ENCODE measurements around the gene ABCA9. TPM values are rescaled to one million over a fixed set of nuclear protein-coding genes. Genes with fewer than 3 reads are reported as not detected.

The ABCA9 gene
- total RNA-seq, result not detected

- CTCF ChIA-PET, result no interaction called here
- POLR2A ChIA-PET, result no interaction called here
- Mint-ChIP-seq H3K4me1 (ENCODE audit: low read depth) (peaks cover 10% of the 10 kb centered on the region), H3K27me3 (peaks cover under 1% of the 10 kb centered on the region), H3K9me3 (peaks cover 8% of the 10 kb centered on the region), H3K27ac (no peak within 1 kb of the TSS), H3K36me3 (ENCODE audit: low read depth) (no peaks in the 10 kb centered on the region), H3K4me3 (no peak within 1 kb of the TSS)
- no peak for TF ChIP-seq CTCF (IDR thresholded peaks at IDR 0.05)
- no peak for ATAC-seq
- intact Hi-C loops (cut with micrococcal nuclease), result no loop called here
- DNase-seq, result no peak
Measured at GRCh38 chr17:69060822-69061221, at the start of gene ABCA9. ABCA9 (minus strand) TSS chr17:69060927; CDS start chr17:69051126, 9,801 bp downstream.

DNA sequence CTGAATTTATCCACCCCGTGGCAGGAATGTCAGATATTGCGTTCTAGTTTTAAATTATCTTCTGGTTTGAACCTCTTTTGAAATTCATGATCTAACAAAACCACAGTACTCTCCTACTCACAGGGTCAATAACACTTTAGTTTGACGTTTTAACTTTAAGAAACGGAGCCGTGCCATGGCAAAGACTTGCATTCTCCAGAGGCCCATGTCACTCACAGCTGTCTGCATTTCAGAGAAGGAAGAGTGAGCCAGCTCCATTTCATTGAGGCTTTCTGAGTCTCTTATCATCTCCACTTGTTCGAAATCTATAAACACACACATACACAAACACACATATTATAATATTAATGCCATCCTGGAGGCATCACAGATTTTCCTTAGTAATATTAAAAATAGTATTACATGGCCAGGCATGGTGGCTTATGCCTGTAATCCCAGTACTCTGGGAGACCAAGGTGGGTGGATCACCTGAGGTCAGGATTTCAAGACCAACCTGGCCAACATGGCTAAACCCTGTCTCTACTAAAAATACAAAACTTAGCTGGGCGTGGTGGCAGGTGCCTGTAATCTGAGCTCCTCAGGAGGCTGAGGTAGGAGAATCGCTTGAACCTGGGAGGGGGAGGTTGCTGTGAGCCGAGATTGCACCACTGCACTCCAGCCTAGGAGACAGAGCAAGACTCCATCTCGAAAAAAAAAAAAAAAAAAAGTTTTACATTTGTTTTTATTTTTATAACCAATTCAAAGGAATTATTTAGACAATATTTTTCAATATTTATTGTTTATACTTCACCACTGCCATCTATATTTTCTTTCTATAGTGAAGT, 45.4 kb upstream of the ABCA9 start:
- Mint-ChIP-seq H3K4me1 (ENCODE audit: low read depth) (no peaks in the 10 kb centered on the region), H3K4me3 (no peak overlapping the region), H3K9me3 (no peaks in the 10 kb centered on the region), H3K27me3 (no peaks in the 10 kb centered on the region), H3K27ac (no peak overlapping the region), H3K36me3 (ENCODE audit: low read depth) (no peaks in the 10 kb centered on the region)
- POLR2A ChIA-PET, result no interaction called here
- no peak for DNase-seq
- intact Hi-C loops (cut with micrococcal nuclease), result no loop called here
- no peak for ATAC-seq
- no peak for TF ChIP-seq CTCF (IDR thresholded peaks at IDR 0.05)
- CTCF ChIA-PET, result no interaction called here

GRCh38 chr17:69103557-69104233, 43.0 kb upstream of the ABCA9 start:
- intact Hi-C loops (cut with micrococcal nuclease), result no loop called here
- Mint-ChIP-seq H3K36me3 (ENCODE audit: low read depth) (no peaks in the 10 kb centered on the region), H3K9me3 (no peaks in the 10 kb centered on the region), H3K4me1 (ENCODE audit: low read depth) (no peaks in the 10 kb centered on the region), H3K27me3 (no peaks in the 10 kb centered on the region), H3K27ac (no peak overlapping the region), H3K4me3 (no peak overlapping the region)
- TF ChIP-seq CTCF (IDR thresholded peaks at IDR 0.05), result no peak
- CTCF ChIA-PET, result no interaction called here
- DNase-seq (no peak), ATAC-seq (no peak)
- POLR2A ChIA-PET, result no interaction called here

- Mint-ChIP-seq H3K9me3 (no peaks in the 10 kb centered on the region), H3K4me1 (ENCODE audit: low read depth) (no peaks in the 10 kb centered on the region), H3K27ac (no peak overlapping the region), H3K27me3 (no peaks in the 10 kb centered on the region), H3K36me3 (ENCODE audit: low read depth) (no peaks in the 10 kb centered on the region), H3K4me3 (no peak overlapping the region)
- intact Hi-C loops (cut with micrococcal nuclease), result no loop called here
- ChIA-PET POLR2A (no interaction called here), CTCF (no interaction called here)
- TF ChIP-seq CTCF (IDR thresholded peaks at IDR 0.05), result no peak
- ATAC-seq (no peak), DNase-seq (no peak)
Measured at GRCh38 chr17:69098625-69099024, 37.9 kb upstream of the ABCA9 start.

GRCh38 chr17:69096541-69096940, 35.8 kb upstream of the ABCA9 start:
- Mint-ChIP-seq H3K36me3 (ENCODE audit: low read depth) (no peaks in the 10 kb centered on the region), H3K4me1 (ENCODE audit: low read depth) (peaks cover 4% of the 10 kb centered on the region), H3K27me3 (no peaks in the 10 kb centered on the region), H3K4me3 (no peak overlapping the region), H3K27ac (no peak overlapping the region), H3K9me3 (no peaks in the 10 kb centered on the region)
- ChIA-PET CTCF (no interaction called here), POLR2A (no interaction called here)
- ATAC-seq, result no peak
- DNase-seq, result no peak
- intact Hi-C loops (cut with micrococcal nuclease), result no loop called here
- no peak for TF ChIP-seq CTCF (IDR thresholded peaks at IDR 0.05)

All from activated CD8-positive, alpha-beta T cell treated with anti-CD3 and anti-CD28 coated beads for 36 hours (primary cell).